ENCODE data around the gene EPB41L4B.
"Not testable (repeated sequence)": the region's sequence is repeated elsewhere in the genome, so short reads cannot be mapped to it uniquely, and the experiment has no call there.

The EPB41L4B gene

GRCh38 chr9:109320742-109321448, at the start of gene EPB41L4B:
Gene EPB41L4B, minus strand, starts transcription at chr9:109321059. Its CDS starts 613 bp downstream, at chr9:109320446.
- DNase-seq, result peak; percentile 71

- no peak for DNase-seq
Measured at GRCh38 chr9:109369285-109369684, 48.4 kb upstream of the EPB41L4B start.

GRCh38 chr9:109360771-109361170, 39.9 kb upstream of the EPB41L4B start:
- no peak for DNase-seq

- DNase-seq, result not testable (repeated sequence)
Measured at GRCh38 chr9:109358968-109359603, 38.2 kb upstream of the EPB41L4B start.

- DNase-seq, result no peak
Measured at GRCh38 chr9:109355564-109356297, 34.9 kb upstream of the EPB41L4B start.

GRCh38 chr9:109354190-109354589, 33.3 kb upstream of the EPB41L4B start:
- DNase-seq, result no peak

GRCh38 chr9:109351032-109351431, 30.2 kb upstream of the EPB41L4B start:
- no peak for DNase-seq

GRCh38 chr9:109349421-109349846, 28.6 kb upstream of the EPB41L4B start:
- DNase-seq, result no peak

GRCh38 chr9:109346904-109347303, 26.0 kb upstream of the EPB41L4B start:
- DNase-seq, result no peak

GRCh38 chr9:109344866-109345265, 24.0 kb upstream of the EPB41L4B start:
- no peak for DNase-seq

- no peak for DNase-seq
Measured at GRCh38 chr9:109342878-109343277, 22.0 kb upstream of the EPB41L4B start.

GRCh38 chr9:109341561-109341960, 20.7 kb upstream of the EPB41L4B start:
- DNase-seq, result no peak

GRCh38 chr9:109340979-109341378, 20.1 kb upstream of the EPB41L4B start:
- DNase-seq, result not testable (repeated sequence)

- DNase-seq, result no peak
Measured at GRCh38 chr9:109336409-109336808, 15.6 kb upstream of the EPB41L4B start.

- no peak for DNase-seq
Measured at GRCh38 chr9:109335929-109336328, 15.1 kb upstream of the EPB41L4B start.

GRCh38 chr9:109335121-109335520, 14.3 kb upstream of the EPB41L4B start:
- peak; percentile 9 for DNase-seq

- DNase-seq, result no peak
Measured at GRCh38 chr9:109331353-109331752, 10.5 kb upstream of the EPB41L4B start.

- peak; percentile 39 for DNase-seq
Measured at GRCh38 chr9:109329638-109330258, 8.9 kb upstream of the EPB41L4B start.

GRCh38 chr9:109328978-109329637, 8.2 kb upstream of the EPB41L4B start:
- no peak for DNase-seq

- no peak for DNase-seq
Measured at GRCh38 chr9:109325089-109325488, 4.2 kb upstream of the EPB41L4B start.

GRCh38 chr9:109323771-109324170, 2.9 kb upstream of the EPB41L4B start:
- DNase-seq, result no peak

GRCh38 chr9:109321727-109322126, 868 bp upstream of the EPB41L4B start:
- DNase-seq, result no peak

- DNase-seq, result no peak
Measured at GRCh38 chr9:109320331-109320741, 523 bp downstream of the EPB41L4B start.
